K562 (cell line): ENCODE data around the gene ANKRD13B.

ENCODE experiments used
- FOS ChIP-seq: IDR thresholded peaks from 3 replicates; pipeline ENCODE4 v1.6.1; 2011; ENCODE audit not compliant: insufficient read length; ENCODE audit errors: extremely low read depth
- NFXL1 ChIP-seq: fragments of 450-650 bp; formaldehyde crosslinking; IDR thresholded peaks from 2 replicates; pipeline ENCODE4 v1.4.0; 2021; ENCODE audit warnings: mild to moderate bottlenecking
- RAD21 ChIP-seq, 2 experiments: fragments of 250-450 bp in 1 of 2; fragments of 450-650 bp in 1 of 2; sonication (Bioruptor Pico) in 1 of 2; formaldehyde crosslinking in 1 of 2; IDR thresholded peaks in 1 of 2; conservative IDR thresholded peaks in 1 of 2; 2 replicates each; pipeline versions ENCODE4 v1.4.0 to v1.8.0; 2020 to 2022; ENCODE audit warnings: mild to moderate bottlenecking in 2 of 2, moderate library complexity in 1 of 2
- RFX5 ChIP-seq: IDR thresholded peaks from 2 replicates; pipeline ENCODE4 v1.6.1; 2011; ENCODE audit warnings: low read depth, mild to moderate bottlenecking, improper control_type of control experiment, low read length
- SMARCA4 ChIP-seq: fragments of 450-650 bp; IDR thresholded peaks from 2 replicates; pipeline ENCODE4 v1.6.1; 2016
- XRCC3 ChIP-seq: fragments of 450-650 bp; IDR thresholded peaks from 2 replicates; pipeline ENCODE4 v1.6.1; 2017; ENCODE audit warnings: mild to moderate bottlenecking, moderate library complexity

GRCh38 chr17:29595107-29595942 is 2.4 kb downstream of the ANKRD13B start:
- no peak for TF ChIP-seq NFXL1
- no peak for TF ChIP-seq XRCC3
- TF ChIP-seq FOS: no peak
- TF ChIP-seq SMARCA4: no peak
- no peak for TF ChIP-seq RAD21 (CRISPR knock-in tag; conservative IDR thresholded peaks at IDR 0.05 in 1 of 2, IDR thresholded peaks at IDR 0.05 in 1 of 2)
- no peak for TF ChIP-seq RFX5
